Astrocyte of the cerebellum (primary cell): ENCODE data around the gene NRCAM.
A peak's percentile ranks its signal among the peaks of the same experiment; 100 is the strongest.

Source experiments
- DNase-seq: peaks from one replicate; pipeline ENCODE4 v3.0.0-alpha.2; 2011; ENCODE audit warnings: low read depth
- H3K4me3 ChIP-seq: 2 replicates; pipeline ENCODE4 v1.5.1; 2011; ENCODE audit warnings: mild to moderate bottlenecking, low read depth, low read length, moderate library complexity
- in situ Hi-C: cut with HindIII; loops from 2 replicates; pipeline ENCODE4 v1.10.0; 2017; ENCODE audit warnings: low sequenced_read_pairs
- TF ChIP-seq, protein P1 (sequence below): IDR thresholded peaks from 2 replicates; pipeline ENCODE4 v1.5.1; 2012; ENCODE audit warnings: low read length, low read depth, moderate library complexity, mild to moderate bottlenecking; ENCODE audit errors: missing control alignments

NRCAM gene

DNA sequence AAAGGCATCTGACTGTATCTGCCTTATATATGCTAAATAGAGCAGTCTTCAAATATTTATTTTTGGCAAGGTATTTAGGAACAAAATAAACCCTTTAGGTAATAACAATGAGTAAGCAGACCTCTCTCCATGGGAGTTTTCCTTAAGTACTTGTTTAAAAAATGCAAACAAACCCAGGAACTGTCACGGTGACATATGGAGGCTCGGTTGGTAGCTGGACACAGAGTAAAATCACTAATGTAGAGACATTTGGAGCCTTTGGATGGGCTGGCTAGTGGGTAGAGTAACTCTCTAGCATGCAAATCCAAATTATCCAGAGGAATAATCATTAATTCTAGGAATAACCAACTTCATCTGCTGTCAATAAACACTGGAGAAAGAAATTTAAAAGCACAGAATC, 254.5 kb downstream of the NRCAM start:
- TF ChIP-seq, protein P1, sequence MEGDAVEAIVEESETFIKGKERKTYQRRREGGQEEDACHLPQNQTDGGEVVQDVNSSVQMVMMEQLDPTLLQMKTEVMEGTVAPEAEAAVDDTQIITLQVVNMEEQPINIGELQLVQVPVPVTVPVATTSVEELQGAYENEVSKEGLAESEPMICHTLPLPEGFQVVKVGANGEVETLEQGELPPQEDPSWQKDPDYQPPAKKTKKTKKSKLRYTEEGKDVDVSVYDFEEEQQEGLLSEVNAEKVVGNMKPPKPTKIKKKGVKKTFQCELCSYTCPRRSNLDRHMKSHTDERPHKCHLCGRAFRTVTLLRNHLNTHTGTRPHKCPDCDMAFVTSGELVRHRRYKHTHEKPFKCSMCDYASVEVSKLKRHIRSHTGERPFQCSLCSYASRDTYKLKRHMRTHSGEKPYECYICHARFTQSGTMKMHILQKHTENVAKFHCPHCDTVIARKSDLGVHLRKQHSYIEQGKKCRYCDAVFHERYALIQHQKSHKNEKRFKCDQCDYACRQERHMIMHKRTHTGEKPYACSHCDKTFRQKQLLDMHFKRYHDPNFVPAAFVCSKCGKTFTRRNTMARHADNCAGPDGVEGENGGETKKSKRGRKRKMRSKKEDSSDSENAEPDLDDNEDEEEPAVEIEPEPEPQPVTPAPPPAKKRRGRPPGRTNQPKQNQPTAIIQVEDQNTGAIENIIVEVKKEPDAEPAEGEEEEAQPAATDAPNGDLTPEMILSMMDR = no peak
- DNase-seq = peak; percentile 4
- no peak overlapping the region for H3K4me3 ChIP-seq
- in situ Hi-C loops = no loop called here

DNA sequence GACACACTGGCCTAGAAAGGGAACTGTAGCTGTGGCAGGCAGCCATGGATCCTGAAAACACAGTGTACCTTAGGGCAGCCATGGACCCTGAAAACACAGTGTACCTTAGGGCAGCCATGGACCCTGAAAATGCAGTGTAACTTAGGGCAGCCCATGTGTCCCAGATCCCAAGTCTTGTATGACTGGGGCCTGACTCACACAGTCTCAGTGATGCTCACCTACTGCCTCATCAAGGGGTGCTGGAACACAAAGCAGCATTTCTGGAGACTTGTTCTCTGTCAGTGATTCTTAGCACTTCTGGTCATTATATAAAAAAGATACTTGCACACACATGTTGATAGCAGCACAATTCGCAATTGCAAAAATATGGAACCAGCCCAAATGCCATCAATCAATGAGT, 255.9 kb downstream of the NRCAM start:
- no peak for DNase-seq
- H3K4me3 ChIP-seq = no peak overlapping the region
- in situ Hi-C loops = no loop called here
- TF ChIP-seq, protein P1 = no peak

DNA sequence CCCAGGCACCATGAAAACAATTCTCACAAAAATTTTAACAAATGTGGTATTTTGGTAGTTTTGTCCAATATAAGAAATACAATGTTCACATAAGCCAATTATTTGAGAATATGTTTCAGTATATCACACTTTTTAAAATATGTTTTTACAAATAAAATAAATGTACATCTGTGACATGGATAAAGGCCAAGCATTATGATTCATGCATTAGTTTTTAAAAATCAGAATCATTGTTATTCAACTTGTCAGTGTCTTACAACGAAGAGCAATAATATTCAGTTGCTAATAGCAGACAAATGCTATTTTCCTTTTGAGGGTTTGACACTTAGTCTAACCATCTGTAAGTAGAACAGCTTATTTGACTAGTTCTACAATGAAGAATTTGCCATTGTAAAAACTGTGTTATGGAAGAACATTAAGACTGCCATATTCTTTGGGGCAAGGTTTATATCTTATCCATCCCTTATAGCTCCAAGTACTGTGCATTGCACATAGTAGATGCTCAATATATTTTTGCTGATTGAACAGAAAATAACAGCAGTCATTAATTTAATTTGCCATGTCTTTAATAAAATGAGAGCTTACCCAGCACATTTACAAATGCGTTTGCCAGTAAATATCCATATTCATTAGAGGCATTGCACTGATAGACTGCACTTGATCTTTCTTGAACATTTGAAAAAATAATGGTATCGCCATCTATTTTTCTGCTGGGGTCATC, 258.7 kb downstream of the NRCAM start:
- DNase-seq = no peak
- in situ Hi-C loops = loop anchor here (25.0 kb wide), 1 partner anchor 290 kb away; no protein-coding TSS in a partner anchor
- H3K4me3 ChIP-seq = no peak overlapping the region
- TF ChIP-seq, protein P1 = no peak

DNA sequence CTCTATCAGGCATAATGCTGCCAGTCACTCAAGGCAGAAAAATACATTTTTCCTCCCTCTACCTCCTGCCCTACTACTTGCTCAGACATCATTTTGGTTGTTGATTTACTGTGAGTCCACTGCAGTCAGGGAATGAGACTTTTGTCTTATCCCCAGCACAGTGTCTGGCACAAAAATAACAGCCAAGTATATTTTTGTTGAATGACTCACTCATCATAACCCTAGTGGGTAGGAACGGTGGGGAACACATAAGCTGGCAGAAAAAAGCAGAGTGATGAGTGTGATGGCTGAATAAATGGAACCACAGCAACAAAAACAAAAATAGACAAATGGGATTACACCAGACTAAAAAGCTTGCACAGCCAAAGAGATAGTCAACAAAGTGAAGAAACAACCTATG, 260.2 kb downstream of the NRCAM start:
- no peak for DNase-seq
- in situ Hi-C loops = loop anchor here (25.0 kb wide), 1 partner anchor 291 kb away; no protein-coding TSS in a partner anchor
- TF ChIP-seq, protein P1 = no peak
- H3K4me3 ChIP-seq = no peak overlapping the region

DNA sequence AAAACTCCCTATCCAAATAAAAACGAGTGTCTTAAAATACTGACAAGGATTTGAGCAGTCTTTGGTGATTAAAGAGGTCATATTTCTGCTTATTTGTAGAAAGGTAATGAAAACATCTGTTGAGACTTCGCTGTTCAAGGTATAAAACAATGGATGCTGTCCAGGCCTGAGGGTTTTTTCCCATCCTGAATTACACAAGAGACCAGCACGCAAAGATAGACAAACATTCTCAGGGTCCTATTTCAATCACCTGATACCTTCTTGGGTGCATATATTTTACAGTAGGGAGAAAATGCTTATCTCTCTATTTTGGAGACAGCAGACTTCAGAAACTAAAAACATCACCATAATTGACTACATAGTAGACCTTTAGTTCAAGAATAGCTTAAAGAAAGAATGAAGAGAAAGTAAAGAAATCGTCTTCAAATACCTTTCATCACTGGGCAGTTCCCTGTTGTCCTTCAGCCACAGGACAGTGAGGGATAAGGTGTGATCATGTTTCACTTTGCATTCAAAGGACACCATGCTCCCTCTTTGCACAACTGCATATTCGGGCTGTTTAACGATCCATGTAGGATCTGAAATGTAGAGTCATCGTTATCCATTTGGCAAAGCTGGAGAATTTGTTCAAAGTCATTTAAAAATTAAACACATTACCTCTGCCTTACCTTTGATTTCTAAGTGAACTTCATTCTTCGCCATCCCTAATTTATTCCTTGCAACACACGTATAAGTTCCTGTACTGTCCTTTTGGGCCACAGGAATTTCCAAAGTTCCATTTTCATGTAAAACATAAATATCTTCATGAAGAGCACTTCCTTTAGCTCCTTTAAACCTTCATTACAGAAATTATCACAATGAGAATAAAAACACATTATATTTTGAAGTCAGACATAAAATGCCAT, 262.4 kb downstream of the NRCAM start:
- no peak for DNase-seq
- H3K4me3 ChIP-seq = no peak overlapping the region
- in situ Hi-C loops = loop anchor here (25.0 kb wide), 1 partner anchor 293 kb away; no protein-coding TSS in a partner anchor
- TF ChIP-seq, protein P1 = no peak

DNA sequence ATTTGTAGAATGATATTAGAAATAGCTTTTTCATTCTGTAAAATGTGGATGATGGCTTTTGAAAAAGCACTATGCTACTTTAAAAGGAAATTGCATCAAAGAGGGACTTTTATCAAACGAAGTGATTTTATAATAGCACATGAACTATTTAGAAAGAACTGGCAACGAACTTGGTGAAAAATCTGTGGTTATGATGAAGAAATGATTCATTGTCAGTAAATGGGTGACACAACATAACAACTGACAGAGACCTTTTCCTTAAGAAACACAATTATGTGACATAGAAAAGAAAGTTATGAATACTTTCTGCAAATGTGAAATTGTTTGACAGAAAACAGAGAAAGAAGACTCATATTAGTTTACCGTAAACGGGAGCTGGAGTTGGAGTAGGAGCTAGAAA, 265.3 kb downstream of the NRCAM start:
- in situ Hi-C loops = loop anchor here (25.0 kb wide), 1 partner anchor 296 kb away; no protein-coding TSS in a partner anchor
- no peak for DNase-seq
- no peak overlapping the region for H3K4me3 ChIP-seq
- TF ChIP-seq, protein P1 = no peak
